NB4 (cell line): ENCODE measurements around the gene MSRB1.

Experiments used
- MYC ChIP-seq: IDR thresholded peaks from 2 replicates; pipeline ENCODE4 v1.6.1; 2011; ENCODE audit warnings: low read depth, low read length
- POLR2A ChIP-seq: IDR thresholded peaks from 2 replicates; pipeline ENCODE4 v1.6.1; 2011; ENCODE audit warnings: mild to moderate bottlenecking; ENCODE audit not compliant: insufficient read length; ENCODE audit errors: extremely low read depth
- TF ChIP-seq, protein P1 (sequence below): IDR thresholded peaks from one replicate; pipeline ENCODE4 v1.5.1; 2012; ENCODE audit warnings: low read depth, low read length

DNA sequence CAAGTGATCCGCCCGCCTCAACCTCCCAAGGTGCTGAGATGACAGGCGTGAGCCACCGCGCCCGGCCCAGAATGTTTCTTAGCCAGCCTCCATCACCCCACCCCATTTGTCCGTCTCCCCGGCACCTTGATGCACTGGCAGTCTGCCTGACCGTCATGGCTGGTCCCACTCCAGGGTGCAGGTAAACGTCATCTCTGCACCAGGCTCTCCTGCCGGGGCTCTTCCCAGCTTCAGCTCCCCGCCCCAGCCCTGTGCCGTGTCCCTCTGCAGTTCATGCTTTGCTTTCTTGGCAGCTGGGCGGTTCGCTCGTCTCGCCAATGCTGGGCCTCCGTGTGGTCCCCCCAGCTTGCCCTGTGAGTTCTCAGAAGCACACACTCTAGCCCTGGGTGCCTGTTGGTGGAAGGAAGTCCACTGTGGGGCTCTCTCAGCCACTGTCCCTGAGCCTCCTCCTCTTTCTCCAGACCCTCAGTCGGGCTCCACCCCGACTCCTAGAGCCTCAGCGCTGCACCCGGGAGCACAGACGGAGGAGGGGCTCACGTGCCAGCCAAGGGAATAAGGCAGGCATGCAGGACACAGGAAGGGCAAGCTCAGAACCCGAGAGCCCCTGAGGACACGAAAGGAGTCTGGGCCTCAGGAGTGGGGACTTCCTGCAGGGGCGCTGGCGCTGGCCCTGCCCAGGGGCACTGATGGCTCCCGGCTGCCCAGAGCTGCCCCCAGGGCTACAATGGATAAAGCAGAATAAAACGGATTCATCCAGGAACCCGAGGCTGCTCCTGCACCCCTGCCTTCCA, 36.7 kb downstream of the MSRB1 start:
- TF ChIP-seq, protein P1, sequence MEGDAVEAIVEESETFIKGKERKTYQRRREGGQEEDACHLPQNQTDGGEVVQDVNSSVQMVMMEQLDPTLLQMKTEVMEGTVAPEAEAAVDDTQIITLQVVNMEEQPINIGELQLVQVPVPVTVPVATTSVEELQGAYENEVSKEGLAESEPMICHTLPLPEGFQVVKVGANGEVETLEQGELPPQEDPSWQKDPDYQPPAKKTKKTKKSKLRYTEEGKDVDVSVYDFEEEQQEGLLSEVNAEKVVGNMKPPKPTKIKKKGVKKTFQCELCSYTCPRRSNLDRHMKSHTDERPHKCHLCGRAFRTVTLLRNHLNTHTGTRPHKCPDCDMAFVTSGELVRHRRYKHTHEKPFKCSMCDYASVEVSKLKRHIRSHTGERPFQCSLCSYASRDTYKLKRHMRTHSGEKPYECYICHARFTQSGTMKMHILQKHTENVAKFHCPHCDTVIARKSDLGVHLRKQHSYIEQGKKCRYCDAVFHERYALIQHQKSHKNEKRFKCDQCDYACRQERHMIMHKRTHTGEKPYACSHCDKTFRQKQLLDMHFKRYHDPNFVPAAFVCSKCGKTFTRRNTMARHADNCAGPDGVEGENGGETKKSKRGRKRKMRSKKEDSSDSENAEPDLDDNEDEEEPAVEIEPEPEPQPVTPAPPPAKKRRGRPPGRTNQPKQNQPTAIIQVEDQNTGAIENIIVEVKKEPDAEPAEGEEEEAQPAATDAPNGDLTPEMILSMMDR, result no peak
- no peak for TF ChIP-seq POLR2A
- TF ChIP-seq MYC, result no peak
